ENCODE results near the gene RSPO3.
A peak's percentile ranks its signal among the peaks of the same experiment; 100 is the strongest.

RSPO3 gene

DNA sequence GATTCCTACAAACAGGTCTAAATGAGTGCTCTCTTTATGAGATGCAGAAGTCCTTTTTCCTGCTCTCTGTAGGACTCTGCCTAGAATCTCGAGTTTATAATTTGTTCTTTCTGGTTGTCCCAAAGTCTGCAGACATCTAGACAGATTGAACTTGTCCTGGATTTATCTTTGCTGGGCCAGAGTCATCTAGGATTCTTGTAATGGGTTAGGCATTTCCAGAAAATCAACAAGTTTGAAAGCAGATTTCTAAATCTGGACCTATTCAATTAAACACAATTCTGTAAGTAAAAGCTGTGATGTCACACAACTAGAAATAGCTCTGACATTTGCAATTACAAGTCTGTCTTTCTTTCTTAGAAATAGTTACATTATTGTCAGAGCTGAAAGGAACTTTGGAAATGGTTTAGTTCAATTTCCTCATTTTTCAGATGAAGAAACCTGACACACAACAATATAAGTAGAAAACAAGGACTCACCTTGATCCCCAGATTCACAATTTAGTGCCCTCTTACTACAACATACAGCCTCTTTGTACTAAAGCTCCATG is 4.2 kb upstream of the RSPO3 start:
- no peak for DNase-seq

GRCh38 chr6:127115084-127115655 is 3.3 kb upstream of the RSPO3 start:
- DNase-seq, result no peak

GRCh38 chr6:127115746-127116145 is 2.7 kb upstream of the RSPO3 start:
- DNase-seq, result no peak

DNA sequence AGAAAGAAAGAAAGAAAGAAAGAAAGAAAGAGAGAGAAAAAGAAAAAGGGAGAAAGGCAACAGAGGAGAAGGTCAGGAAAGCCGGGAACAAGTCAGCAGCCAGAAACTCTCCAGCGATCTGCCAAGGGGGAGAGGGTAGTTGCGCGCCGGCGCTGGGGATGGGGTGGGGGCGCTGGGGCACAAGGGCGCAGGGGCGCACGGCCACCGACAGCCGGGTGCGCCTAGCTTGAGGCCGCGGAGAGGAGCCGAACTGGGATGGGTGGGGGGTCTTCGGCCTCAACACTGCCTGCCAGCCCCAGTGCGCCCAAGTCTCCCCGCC is 533 bp upstream of the RSPO3 start:
- no peak for DNase-seq

GRCh38 chr6:127119102-127120022 is 891 bp downstream of the RSPO3 start:
- no peak for DNase-seq

- DNase-seq, result no peak
Measured at GRCh38 chr6:127120023-127120786, 1.7 kb downstream of the RSPO3 start.

DNA sequence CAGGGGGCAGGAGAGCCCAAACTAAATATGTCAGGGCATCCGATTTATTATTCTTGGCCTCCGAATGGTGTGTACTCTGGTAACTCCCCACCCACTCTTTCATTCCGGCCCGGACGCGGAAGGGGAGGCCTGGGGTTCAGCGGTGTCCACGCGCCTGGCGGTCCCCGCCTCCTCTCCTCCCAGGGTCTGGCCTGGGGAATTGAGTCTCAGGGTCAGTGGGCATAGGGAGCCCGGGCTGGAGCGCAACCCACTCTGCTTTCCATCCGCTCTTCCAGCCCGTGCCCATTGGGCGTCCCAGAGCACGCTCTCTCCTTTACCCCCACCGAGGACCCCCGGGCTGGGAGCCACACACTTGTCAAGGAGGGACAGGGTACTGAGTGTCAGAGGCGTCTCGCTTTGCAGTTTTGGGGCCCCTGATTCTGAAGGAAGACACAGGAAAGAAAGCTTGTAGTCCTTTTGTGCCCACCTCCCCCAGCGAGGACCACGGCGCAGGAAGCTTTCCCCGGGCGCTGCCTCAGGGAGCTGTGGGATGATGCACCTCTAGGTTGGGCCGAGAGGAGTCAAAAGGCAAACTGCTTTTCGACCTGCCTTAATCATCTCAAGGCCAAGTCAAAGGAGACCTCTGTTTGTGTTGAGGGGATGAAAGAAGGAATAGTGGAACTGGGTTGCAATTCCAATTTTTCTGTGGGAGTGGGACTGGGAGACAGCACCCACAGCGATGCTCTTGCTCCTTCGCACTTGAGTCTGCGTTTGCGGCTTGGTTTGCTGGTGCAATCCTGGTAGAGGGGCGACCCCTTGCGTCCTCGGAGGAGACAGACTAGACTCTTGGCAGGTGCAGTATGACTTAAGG is 2.5 kb downstream of the RSPO3 start:
- DNase-seq, result peak; percentile 28

- no peak for DNase-seq
Measured at GRCh38 chr6:127121637-127121960, 3.1 kb downstream of the RSPO3 start.

- no peak for DNase-seq
Measured at GRCh38 chr6:127124172-127124571, 5.7 kb downstream of the RSPO3 start.

- no peak for DNase-seq
Measured at GRCh38 chr6:127124680-127125079, 6.2 kb downstream of the RSPO3 start.

DNA sequence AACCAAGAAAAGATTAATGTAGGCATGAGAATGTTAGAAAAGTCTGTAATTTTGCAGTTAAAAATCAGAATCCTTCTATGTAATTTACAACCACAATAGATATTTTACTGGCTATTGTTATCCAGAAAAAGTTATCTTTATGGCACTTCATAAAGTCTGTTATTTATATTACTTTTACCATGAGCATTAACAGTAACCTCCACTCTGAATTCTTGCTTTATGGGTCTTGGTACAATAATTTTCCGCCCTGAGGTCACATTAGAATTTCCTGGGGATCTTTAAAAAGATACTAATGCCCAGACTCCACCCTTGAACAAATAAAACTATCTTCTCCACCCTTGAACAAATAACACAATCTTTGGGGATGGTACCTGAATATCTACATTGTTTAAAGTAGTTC is 9.6 kb downstream of the RSPO3 start:
- no peak for DNase-seq

DNA sequence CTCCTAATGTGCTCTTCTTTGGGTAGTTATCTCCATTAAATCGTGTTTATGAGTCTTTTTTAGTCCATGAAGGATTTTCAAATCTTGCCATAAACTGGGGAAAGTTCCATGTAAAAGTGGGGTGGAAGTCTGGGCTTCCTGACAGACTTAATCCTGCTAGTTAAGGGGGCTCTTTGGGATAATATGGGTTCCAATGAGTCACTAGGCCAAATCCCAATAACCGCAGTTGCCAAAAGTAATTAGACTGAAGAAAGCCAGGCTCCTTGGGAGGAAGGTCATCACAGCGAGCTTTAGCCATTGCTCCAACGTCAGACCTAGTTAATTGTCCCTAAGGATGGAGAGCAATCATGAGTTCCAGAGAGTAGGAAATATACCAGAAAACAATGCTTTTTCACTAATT is 10.8 kb downstream of the RSPO3 start:
- no peak for DNase-seq

GRCh38 chr6:127131275-127131674 is 12.8 kb downstream of the RSPO3 start:
- DNase-seq, result no peak

- no peak for DNase-seq
Measured at GRCh38 chr6:127131772-127132376, 13.4 kb downstream of the RSPO3 start.

- no peak for DNase-seq
Measured at GRCh38 chr6:127134136-127134535, 15.7 kb downstream of the RSPO3 start.

GRCh38 chr6:127136786-127137185 is 18.3 kb downstream of the RSPO3 start:
- no peak for DNase-seq

- no peak for DNase-seq
Measured at GRCh38 chr6:127146932-127147331, 28.5 kb downstream of the RSPO3 start.

- no peak for DNase-seq
Measured at GRCh38 chr6:127147534-127147933, 29.1 kb downstream of the RSPO3 start.

- DNase-seq, result no peak
Measured at GRCh38 chr6:127148511-127148910, 30.0 kb downstream of the RSPO3 start.

GRCh38 chr6:127154509-127154908 is 36.0 kb downstream of the RSPO3 start:
- DNase-seq, result no peak

GRCh38 chr6:127160484-127160883 is 42.0 kb downstream of the RSPO3 start:
- no peak for DNase-seq

DNA sequence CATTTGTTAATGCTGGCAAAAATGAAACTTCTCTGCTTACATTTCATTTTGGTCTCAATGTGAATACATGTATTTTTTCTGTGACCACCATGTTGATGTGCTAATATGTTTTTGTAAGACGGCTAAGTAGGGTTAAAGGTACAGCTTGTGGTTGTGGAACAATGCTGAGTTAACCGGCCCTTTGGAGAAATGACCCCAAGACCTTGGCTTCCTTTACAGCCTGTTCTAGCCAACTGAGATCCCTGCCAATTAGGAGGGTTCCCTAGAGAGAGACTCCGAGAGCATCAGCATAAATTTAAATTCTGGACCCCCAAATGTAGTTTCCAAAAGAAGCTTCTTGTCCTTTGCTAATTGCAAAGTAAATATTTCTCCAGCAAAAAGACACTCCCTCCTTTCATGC is 44.4 kb downstream of the RSPO3 start:
- no peak for DNase-seq
